ENCODE measurements around the gene WFDC6. TPM values are rescaled to one million over a fixed set of nuclear protein-coding genes. Genes with fewer than 3 reads are reported as not detected.
"Not testable (repeated sequence)": the region's sequence is repeated elsewhere in the genome, so short reads cannot be mapped to it uniquely, and the experiment has no call there.

WFDC6 gene
- total RNA-seq, 1 donor from 2014 or later, result not detected

- H3K4me1 ChIP-seq, result no peaks in the 10 kb centered on the region
- no peak overlapping the region for H3K4me3 ChIP-seq
- no peaks in the 10 kb centered on the region for H3K36me3 ChIP-seq
- DNase-seq, result no peak
- no peaks in the 10 kb centered on the region for H3K9me3 ChIP-seq (replicated peaks)
- peaks cover 36% of the 10 kb centered on the region for H3K27me3 ChIP-seq (ENCODE audit: low read depth)
- H3K27ac ChIP-seq (replicated peaks), result no peak overlapping the region
- TF ChIP-seq CTCF (IDR thresholded peaks at IDR 0.05; ENCODE audit: borderline replicate concordance), result no peak
- intact Hi-C loops (cut with micrococcal nuclease), result no loop called here
Measured at GRCh38 chr20:45578231-45578630, 38.9 kb upstream of the WFDC6 start.

- no peak for TF ChIP-seq CTCF (IDR thresholded peaks at IDR 0.05; ENCODE audit: borderline replicate concordance)
- no peak for DNase-seq
- Histone ChIP-seq H3K36me3 (no peaks in the 10 kb centered on the region), H3K27ac (replicated peaks) (no peak overlapping the region), H3K4me1 (no peaks in the 10 kb centered on the region), H3K27me3 (ENCODE audit: low read depth) (peaks cover 24% of the 10 kb centered on the region), H3K9me3 (replicated peaks) (no peaks in the 10 kb centered on the region), H3K4me3 (no peak overlapping the region)
- intact Hi-C loops (cut with micrococcal nuclease), result no loop called here
Measured at GRCh38 chr20:45576995-45577394, 37.7 kb upstream of the WFDC6 start.

GRCh38 chr20:45575931-45576330 lies 36.6 kb upstream of the WFDC6 start:
- Histone ChIP-seq H3K27me3 (ENCODE audit: low read depth) (peaks cover 18% of the 10 kb centered on the region), H3K9me3 (replicated peaks) (no peaks in the 10 kb centered on the region), H3K4me1 (no peaks in the 10 kb centered on the region), H3K36me3 (no peaks in the 10 kb centered on the region), H3K27ac (replicated peaks) (no peak overlapping the region), H3K4me3 (no peak overlapping the region)
- no peak for DNase-seq
- intact Hi-C loops (cut with micrococcal nuclease), result no loop called here
- no peak for TF ChIP-seq CTCF (IDR thresholded peaks at IDR 0.05; ENCODE audit: borderline replicate concordance)

- H3K4me3 ChIP-seq; DNase-seq; intact Hi-C loops (cut with micrococcal nuclease); H3K4me1 ChIP-seq; H3K36me3 ChIP-seq; H3K9me3 ChIP-seq (replicated peaks); H3K27ac ChIP-seq (replicated peaks): not testable (repeated sequence)
- H3K27me3 ChIP-seq (ENCODE audit: low read depth), result peaks cover 15% of the 10 kb centered on the region
Measured at GRCh38 chr20:45569650-45570049, 30.4 kb upstream of the WFDC6 start.

- Histone ChIP-seq H3K4me3 (no peak overlapping the region), H3K9me3 (replicated peaks) (no peaks in the 10 kb centered on the region), H3K27me3 (ENCODE audit: low read depth) (peaks cover 53% of the 10 kb centered on the region), H3K36me3 (no peaks in the 10 kb centered on the region), H3K27ac (replicated peaks) (no peak overlapping the region), H3K4me1 (no peaks in the 10 kb centered on the region)
- no peak for DNase-seq
- intact Hi-C loops (cut with micrococcal nuclease), result no loop called here
- no peak for TF ChIP-seq CTCF (IDR thresholded peaks at IDR 0.05; ENCODE audit: borderline replicate concordance)
Measured at GRCh38 chr20:45564760-45565276, 25.5 kb upstream of the WFDC6 start.

GRCh38 chr20:45555198-45555597 lies 15.9 kb upstream of the WFDC6 start:
- peaks cover 34% of the 10 kb centered on the region for H3K27me3 ChIP-seq (ENCODE audit: low read depth)
- intact Hi-C loops (cut with micrococcal nuclease), result no loop called here
- H3K4me3 ChIP-seq, result no peak overlapping the region
- no peaks in the 10 kb centered on the region for H3K4me1 ChIP-seq
- H3K27ac ChIP-seq (replicated peaks), result no peak overlapping the region
- H3K9me3 ChIP-seq (replicated peaks), result peaks cover 6% of the 10 kb centered on the region
- DNase-seq, result no peak
- no peak for TF ChIP-seq CTCF (IDR thresholded peaks at IDR 0.05; ENCODE audit: borderline replicate concordance)
- H3K36me3 ChIP-seq, result no peaks in the 10 kb centered on the region
